ENCODE measurements around the gene KIR2DL1.
"Not testable (repeated sequence)": the region's sequence is repeated elsewhere in the genome, so short reads cannot be mapped to it uniquely, and the experiment has no call there.

Gene KIR2DL1

DNA sequence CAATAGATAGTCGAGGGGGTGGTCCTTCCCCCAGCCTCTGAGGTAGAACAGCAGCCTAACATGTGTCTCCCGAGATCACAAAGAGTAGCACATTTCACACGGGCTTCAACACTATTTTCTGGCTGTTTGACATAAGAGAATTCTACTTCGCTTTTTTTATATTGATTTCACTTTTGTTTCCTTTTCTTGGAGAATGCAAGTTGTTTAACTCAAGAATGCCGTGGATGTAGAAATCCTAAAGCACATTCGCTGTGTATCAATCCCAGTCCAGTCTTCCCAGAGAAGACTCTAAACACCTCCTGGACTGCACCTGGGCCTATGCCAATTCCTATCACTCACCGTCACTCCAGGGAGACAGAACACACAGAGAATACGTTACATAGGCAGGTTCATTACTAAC lies 58.5 kb downstream of the KIR2DL1 start:
- not testable (repeated sequence) for H3K27ac ChIP-seq (ENCODE audit: low read depth, low read length); H3K36me3 ChIP-seq (ENCODE audit: low read length); H3K9me2 ChIP-seq (replicated peaks; ENCODE audit: insufficient read depth, low read length); H3K9me3 ChIP-seq (ENCODE audit: insufficient read depth, low read length); H3K4me2 ChIP-seq (ENCODE audit: low read depth, low read length, poor library complexity, severe bottlenecking); H3K79me2 ChIP-seq (ENCODE audit: insufficient read depth, low read length); H3K27me3 ChIP-seq (ENCODE audit: low read length); H3F3A ChIP-seq (ENCODE audit: insufficient read depth); H3K4me3 ChIP-seq (ENCODE audit: insufficient read depth, low read length, poor library complexity, severe bottlenecking); H3K9ac ChIP-seq (ENCODE audit: low read length); H4K20me1 ChIP-seq (ENCODE audit: low read depth, low read length); H2AFZ ChIP-seq (ENCODE audit: low read depth, low read length, severe bottlenecking)

GRCh38 chr19:54832496-54832895 lies 62.9 kb downstream of the KIR2DL1 start, which contains the start of gene KIR2DS4:
TSS of gene KIR2DS4 (plus strand) at chr19:54832676.
- not testable (repeated sequence) for H2AFZ ChIP-seq (ENCODE audit: low read depth, low read length, severe bottlenecking); H3K79me2 ChIP-seq (ENCODE audit: insufficient read depth, low read length); H3K9me3 ChIP-seq (ENCODE audit: insufficient read depth, low read length); H3K27me3 ChIP-seq (ENCODE audit: low read length); H3K27ac ChIP-seq (ENCODE audit: low read depth, low read length); H3K9me2 ChIP-seq (replicated peaks; ENCODE audit: insufficient read depth, low read length); H3K9ac ChIP-seq (ENCODE audit: low read length); H3K36me3 ChIP-seq (ENCODE audit: low read length); H3K4me2 ChIP-seq (ENCODE audit: low read depth, low read length, poor library complexity, severe bottlenecking); H4K20me1 ChIP-seq (ENCODE audit: low read depth, low read length); H3K4me3 ChIP-seq (ENCODE audit: insufficient read depth, low read length, poor library complexity, severe bottlenecking); H3F3A ChIP-seq (ENCODE audit: insufficient read depth)
